WTC11 (cell line): ENCODE data around the gene PCGF5. TPM values are rescaled to one million over a fixed set of nuclear protein-coding genes. Genes with fewer than 3 reads are reported as not detected.

Source experiments
- ATAC-seq: fragments of 200-7000 bp; cut with Tn5 transposase; 2 replicates; pipeline ENCODE4 v1.10.0; 2021; ENCODE audit warnings: mild to moderate bottlenecking, moderate library complexity
- CTCF ChIA-PET: fragments of 300-600 bp; sonication (Branson Sonifier 250); formaldehyde crosslinking; loops from one replicate; lab custom pipeline; 2021; ENCODE audit warnings: antibody characterized with exemption; lab: Charles Lee
- POLR2A ChIA-PET: fragments of 350-600 bp; sonication (Branson Sonifier 250); formaldehyde crosslinking; loops from one replicate; lab custom pipeline; 2021; ENCODE audit warnings: antibody characterized with exemption; lab: Charles Lee
- DNase-seq: peaks from one replicate; pipeline ENCODE4 v3.0.0; 2021; ENCODE audit warnings: low spot score
- H3K27ac Mint-ChIP-seq: 2 replicates; pipeline ENCODE4 v1.8.0; 2021; ENCODE audit warnings: mixed read lengths
- H3K27me3 Mint-ChIP-seq: 2 replicates; pipeline ENCODE4 v1.8.0; 2021; ENCODE audit warnings: low read depth, mild to moderate bottlenecking, moderate library complexity, mixed read lengths
- H3K36me3 Mint-ChIP-seq: 2 replicates; pipeline ENCODE4 v1.8.0; 2021; ENCODE audit warnings: mixed read lengths
- H3K4me1 Mint-ChIP-seq: 2 replicates; pipeline ENCODE4 v1.8.0; 2022; ENCODE audit warnings: mixed read lengths
- H3K4me3 Mint-ChIP-seq: 2 replicates; pipeline ENCODE4 v1.8.0; 2021; ENCODE audit warnings: mild to moderate bottlenecking, moderate library complexity, mixed read lengths
- H3K9me3 Mint-ChIP-seq: 2 replicates; pipeline ENCODE4 v1.8.0; 2021; ENCODE audit warnings: mixed read lengths
- CREB1 ChIP-seq: sonication (generic); formaldehyde crosslinking; IDR thresholded peaks from 2 replicates; pipeline ENCODE4 v1.8.0; 2023; ENCODE audit warnings: mild to moderate bottlenecking, missing genetic modification reagents
- CREM ChIP-seq: sonication (generic); formaldehyde crosslinking; IDR thresholded peaks from 2 replicates; pipeline ENCODE4 v1.8.1; 2022; ENCODE audit warnings: mild to moderate bottlenecking, missing genetic modification reagents, moderate library complexity
- EMX1 ChIP-seq: fragments of 250-450 bp; sonication (Bioruptor Pico); IDR thresholded peaks from 2 replicates; pipeline ENCODE4 v1.8.0; 2021; ENCODE audit warnings: mild to moderate bottlenecking
- ETV6 ChIP-seq: sonication (generic); formaldehyde crosslinking; IDR thresholded peaks from 2 replicates; pipeline ENCODE4 v1.8.1; 2022; ENCODE audit warnings: mild to moderate bottlenecking, missing genetic modification reagents
- FOXK1 ChIP-seq: sonication (generic); formaldehyde crosslinking; IDR thresholded peaks from 2 replicates; pipeline ENCODE4 v1.8.0; 2022; ENCODE audit warnings: mild to moderate bottlenecking, moderate library complexity, missing genetic modification reagents
- HMGA2 ChIP-seq: fragments of 250-450 bp; sonication (Bioruptor Pico); IDR thresholded peaks from 2 replicates; pipeline ENCODE4 v1.4.0; 2021; ENCODE audit warnings: mild to moderate bottlenecking, moderate library complexity
- JAZF1 ChIP-seq: fragments of 250-450 bp; sonication (Bioruptor Pico); IDR thresholded peaks from 2 replicates; pipeline ENCODE4 v1.9.0; 2021; ENCODE audit warnings: moderate library complexity, mild to moderate bottlenecking, inconsistent platforms
- MXD4 ChIP-seq: fragments of 250-450 bp; sonication (Bioruptor Pico); IDR thresholded peaks from 2 replicates; pipeline ENCODE4 v1.8.0; 2021; ENCODE audit warnings: mild to moderate bottlenecking, moderate library complexity, borderline replicate concordance
- SOX15 ChIP-seq: fragments of 250-450 bp; sonication (Bioruptor Pico); IDR thresholded peaks from 2 replicates; pipeline ENCODE4 v1.9.0; 2021; ENCODE audit warnings: mild to moderate bottlenecking
- TCF7 ChIP-seq: sonication (generic); formaldehyde crosslinking; IDR thresholded peaks from 2 replicates; pipeline ENCODE4 v1.8.0; 2022; ENCODE audit warnings: mild to moderate bottlenecking, low read depth, missing genetic modification reagents, moderate library complexity
- ZNF121 ChIP-seq: sonication (generic); formaldehyde crosslinking; IDR thresholded peaks from 2 replicates; pipeline ENCODE4 v1.8.0; 2023; ENCODE audit warnings: missing genetic modification reagents
- ZNF219 ChIP-seq: sonication (generic); formaldehyde crosslinking; IDR thresholded peaks from 2 replicates; pipeline ENCODE4 v1.8.0; 2023; ENCODE audit warnings: missing genetic modification reagents, mild to moderate bottlenecking, borderline replicate concordance
- ZNF263 ChIP-seq: sonication (generic); formaldehyde crosslinking; IDR thresholded peaks from 2 replicates; pipeline ENCODE4 v1.8.1; 2022; ENCODE audit warnings: low read depth, mild to moderate bottlenecking, moderate library complexity, missing genetic modification reagents
- total RNA-seq: library from RNA; stranded (reverse); gene quantifications from 3 replicates; pipeline ENCODE4 v1.2.3, GENCODE V29; 2021
- TF ChIP-seq, protein P1 (sequence below): sonication (generic); formaldehyde crosslinking; IDR thresholded peaks from 2 replicates; pipeline ENCODE4 v1.8.0; 2023; ENCODE audit warnings: missing genetic modification reagents
- TF ChIP-seq, protein P2 (sequence below): fragments of 200-600 bp; IDR thresholded peaks from 2 replicates; pipeline ENCODE4 v1.8.0; 2022; ENCODE audit warnings: antibody characterized with exemption
- TF ChIP-seq, protein P3 (sequence below): sonication (generic); formaldehyde crosslinking; IDR thresholded peaks from 2 replicates; pipeline ENCODE4 v1.8.1; 2023; ENCODE audit warnings: mild to moderate bottlenecking, moderate library complexity, missing genetic modification reagents
- TF ChIP-seq, protein P4 (sequence below): sonication (generic); formaldehyde crosslinking; IDR thresholded peaks from 2 replicates; pipeline ENCODE4 v1.8.0; 2023; ENCODE audit warnings: mild to moderate bottlenecking, missing genetic modification reagents
- TF ChIP-seq, protein P5 (sequence below): fragments of 250-450 bp; sonication (Bioruptor Pico); IDR thresholded peaks from 2 replicates; pipeline ENCODE4 v2.1.2; 2022; ENCODE audit warnings: mild to moderate bottlenecking, moderate library complexity
- TF ChIP-seq, protein P6 (sequence below): sonication (generic); formaldehyde crosslinking; IDR thresholded peaks from 2 replicates; pipeline ENCODE4 v1.8.0; 2022; ENCODE audit warnings: mild to moderate bottlenecking, missing genetic modification reagents

Gene PCGF5
- total RNA-seq, 1 experiment from 2014 or later: 5.2 TPM

DNA sequence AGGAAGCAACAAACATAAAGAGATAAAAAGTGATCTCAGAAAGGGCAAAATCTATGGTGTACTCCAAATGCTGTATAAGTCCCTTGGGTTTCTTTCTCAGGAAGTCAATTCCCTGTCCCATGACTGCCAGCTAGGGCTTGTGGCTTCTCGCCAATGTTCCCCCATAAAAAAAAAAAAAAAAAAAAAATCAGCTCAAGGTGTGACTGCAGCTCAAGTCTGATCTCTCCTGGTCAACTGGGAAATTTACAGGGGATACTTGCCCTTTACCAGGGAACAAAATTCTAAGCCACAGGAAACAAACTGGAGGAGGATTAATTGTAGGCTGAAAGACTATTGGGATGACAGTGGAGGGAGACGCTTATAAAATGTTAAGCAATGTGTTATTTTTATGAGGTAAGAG, 76.0 kb downstream of the PCGF5 start:
- Mint-ChIP-seq H3K4me1 (peaks cover 19% of the 10 kb centered on the region), H3K27me3 (peaks cover 3% of the 10 kb centered on the region), H3K4me3 (no peak overlapping the region), H3K36me3 (no peaks in the 10 kb centered on the region)
- ATAC-seq (peak; percentile 28), DNase-seq (no peak)
- CTCF ChIA-PET: interaction anchor here (0.5 to 3.9 kb wide), 21 partner anchors 8 to 448 kb away, joined by 3 to 62 read pairs (median 4); no protein-coding TSS in a partner anchor
- POLR2A ChIA-PET: interaction anchor here (0.6 kb wide), 1 partner anchor 390 kb away, joined by 4 read pairs; no protein-coding TSS in a partner anchor
- TF ChIP-seq JAZF1 (CRISPR knock-in tag) (no peak), ZNF219 (CRISPR knock-in tag) (no peak), SOX15 (no peak), EMX1 (no peak), MXD4 (CRISPR knock-in tag) (no peak), HMGA2 (CRISPR knock-in tag) (no peak), TCF7 (CRISPR knock-in tag) (no peak)
- TF ChIP-seq, protein P1, sequence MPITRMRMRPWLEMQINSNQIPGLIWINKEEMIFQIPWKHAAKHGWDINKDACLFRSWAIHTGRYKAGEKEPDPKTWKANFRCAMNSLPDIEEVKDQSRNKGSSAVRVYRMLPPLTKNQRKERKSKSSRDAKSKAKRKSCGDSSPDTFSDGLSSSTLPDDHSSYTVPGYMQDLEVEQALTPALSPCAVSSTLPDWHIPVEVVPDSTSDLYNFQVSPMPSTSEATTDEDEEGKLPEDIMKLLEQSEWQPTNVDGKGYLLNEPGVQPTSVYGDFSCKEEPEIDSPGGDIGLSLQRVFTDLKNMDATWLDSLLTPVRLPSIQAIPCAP (CRISPR knock-in tag): no peak
- TF ChIP-seq, protein P2, sequence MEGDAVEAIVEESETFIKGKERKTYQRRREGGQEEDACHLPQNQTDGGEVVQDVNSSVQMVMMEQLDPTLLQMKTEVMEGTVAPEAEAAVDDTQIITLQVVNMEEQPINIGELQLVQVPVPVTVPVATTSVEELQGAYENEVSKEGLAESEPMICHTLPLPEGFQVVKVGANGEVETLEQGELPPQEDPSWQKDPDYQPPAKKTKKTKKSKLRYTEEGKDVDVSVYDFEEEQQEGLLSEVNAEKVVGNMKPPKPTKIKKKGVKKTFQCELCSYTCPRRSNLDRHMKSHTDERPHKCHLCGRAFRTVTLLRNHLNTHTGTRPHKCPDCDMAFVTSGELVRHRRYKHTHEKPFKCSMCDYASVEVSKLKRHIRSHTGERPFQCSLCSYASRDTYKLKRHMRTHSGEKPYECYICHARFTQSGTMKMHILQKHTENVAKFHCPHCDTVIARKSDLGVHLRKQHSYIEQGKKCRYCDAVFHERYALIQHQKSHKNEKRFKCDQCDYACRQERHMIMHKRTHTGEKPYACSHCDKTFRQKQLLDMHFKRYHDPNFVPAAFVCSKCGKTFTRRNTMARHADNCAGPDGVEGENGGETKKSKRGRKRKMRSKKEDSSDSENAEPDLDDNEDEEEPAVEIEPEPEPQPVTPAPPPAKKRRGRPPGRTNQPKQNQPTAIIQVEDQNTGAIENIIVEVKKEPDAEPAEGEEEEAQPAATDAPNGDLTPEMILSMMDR: no peak
- TF ChIP-seq, protein P3, sequence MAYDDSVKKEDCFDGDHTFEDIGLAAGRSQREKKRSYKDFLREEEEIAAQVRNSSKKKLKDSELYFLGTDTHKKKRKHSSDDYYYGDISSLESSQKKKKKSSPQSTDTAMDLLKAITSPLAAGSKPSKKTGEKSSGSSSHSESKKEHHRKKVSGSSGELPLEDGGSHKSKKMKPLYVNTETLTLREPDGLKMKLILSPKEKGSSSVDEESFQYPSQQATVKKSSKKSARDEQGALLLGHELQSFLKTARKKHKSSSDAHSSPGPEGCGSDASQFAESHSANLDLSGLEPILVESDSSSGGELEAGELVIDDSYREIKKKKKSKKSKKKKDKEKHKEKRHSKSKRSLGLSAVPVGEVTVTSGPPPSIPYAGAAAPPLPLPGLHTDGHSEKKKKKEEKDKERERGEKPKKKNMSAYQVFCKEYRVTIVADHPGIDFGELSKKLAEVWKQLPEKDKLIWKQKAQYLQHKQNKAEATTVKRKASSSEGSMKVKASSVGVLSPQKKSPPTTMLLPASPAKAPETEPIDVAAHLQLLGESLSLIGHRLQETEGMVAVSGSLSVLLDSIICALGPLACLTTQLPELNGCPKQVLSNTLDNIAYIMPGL (CRISPR knock-in tag): no peak
- TF ChIP-seq, all 79 proteins: peak for 0
- no peak overlapping the region for H3K27ac Mint-ChIP-seq
- no peaks in the 10 kb centered on the region for H3K9me3 Mint-ChIP-seq

DNA sequence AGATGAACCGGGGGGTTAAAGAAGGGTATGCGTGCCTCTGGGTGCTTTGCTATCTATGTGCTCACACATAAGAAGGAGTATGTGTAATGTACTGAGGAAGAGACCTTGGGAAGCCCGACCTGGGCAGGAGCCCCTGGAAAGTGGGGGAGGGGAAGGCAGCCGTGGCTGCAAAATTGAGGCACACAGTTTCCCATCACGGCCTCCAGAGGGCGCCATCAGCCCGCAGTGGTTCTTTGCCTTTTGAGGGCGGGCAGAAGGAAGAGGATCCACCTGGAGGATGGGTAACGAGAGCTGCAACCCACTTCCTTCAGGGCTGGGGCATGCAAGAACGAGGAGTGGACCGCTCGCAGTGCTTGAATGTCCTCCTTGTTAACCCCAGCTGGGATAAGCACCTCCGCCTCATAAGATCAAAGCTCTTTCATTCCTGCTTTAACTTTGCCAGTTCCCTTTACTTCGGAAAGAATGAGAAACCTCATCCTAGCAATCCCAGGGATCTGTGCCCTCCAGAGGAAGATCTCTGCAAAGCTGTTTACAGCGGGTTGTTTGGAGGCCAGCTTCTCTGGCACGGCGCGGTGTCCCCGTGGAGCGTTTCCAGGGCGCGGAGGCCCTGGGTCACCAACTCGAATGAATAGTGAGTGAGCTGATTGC, 77.9 kb downstream of the PCGF5 start:
- peak overlapping the region; percentile 47; the same call in 1 of the 2 replicates for H3K27ac Mint-ChIP-seq
- CTCF ChIA-PET: interaction anchor here (0.5 to 3.9 kb wide), 78 partner anchors 9 to 1428 kb away, joined by 3 to 62 read pairs (median 4); partner anchors contain the start of genes HECTD2, PCGF5 and PPP1R3C

More for the DNA sequence above, 77.9 kb downstream of the PCGF5 start:
- TF ChIP-seq, protein P4, sequence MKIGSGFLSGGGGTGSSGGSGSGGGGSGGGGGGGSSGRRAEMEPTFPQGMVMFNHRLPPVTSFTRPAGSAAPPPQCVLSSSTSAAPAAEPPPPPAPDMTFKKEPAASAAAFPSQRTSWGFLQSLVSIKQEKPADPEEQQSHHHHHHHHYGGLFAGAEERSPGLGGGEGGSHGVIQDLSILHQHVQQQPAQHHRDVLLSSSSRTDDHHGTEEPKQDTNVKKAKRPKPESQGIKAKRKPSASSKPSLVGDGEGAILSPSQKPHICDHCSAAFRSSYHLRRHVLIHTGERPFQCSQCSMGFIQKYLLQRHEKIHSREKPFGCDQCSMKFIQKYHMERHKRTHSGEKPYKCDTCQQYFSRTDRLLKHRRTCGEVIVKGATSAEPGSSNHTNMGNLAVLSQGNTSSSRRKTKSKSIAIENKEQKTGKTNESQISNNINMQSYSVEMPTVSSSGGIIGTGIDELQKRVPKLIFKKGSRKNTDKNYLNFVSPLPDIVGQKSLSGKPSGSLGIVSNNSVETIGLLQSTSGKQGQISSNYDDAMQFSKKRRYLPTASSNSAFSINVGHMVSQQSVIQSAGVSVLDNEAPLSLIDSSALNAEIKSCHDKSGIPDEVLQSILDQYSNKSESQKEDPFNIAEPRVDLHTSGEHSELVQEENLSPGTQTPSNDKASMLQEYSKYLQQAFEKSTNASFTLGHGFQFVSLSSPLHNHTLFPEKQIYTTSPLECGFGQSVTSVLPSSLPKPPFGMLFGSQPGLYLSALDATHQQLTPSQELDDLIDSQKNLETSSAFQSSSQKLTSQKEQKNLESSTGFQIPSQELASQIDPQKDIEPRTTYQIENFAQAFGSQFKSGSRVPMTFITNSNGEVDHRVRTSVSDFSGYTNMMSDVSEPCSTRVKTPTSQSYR: peak; percentile 90; the same call in 1 of the 2 replicates
- TF ChIP-seq, protein P5, sequence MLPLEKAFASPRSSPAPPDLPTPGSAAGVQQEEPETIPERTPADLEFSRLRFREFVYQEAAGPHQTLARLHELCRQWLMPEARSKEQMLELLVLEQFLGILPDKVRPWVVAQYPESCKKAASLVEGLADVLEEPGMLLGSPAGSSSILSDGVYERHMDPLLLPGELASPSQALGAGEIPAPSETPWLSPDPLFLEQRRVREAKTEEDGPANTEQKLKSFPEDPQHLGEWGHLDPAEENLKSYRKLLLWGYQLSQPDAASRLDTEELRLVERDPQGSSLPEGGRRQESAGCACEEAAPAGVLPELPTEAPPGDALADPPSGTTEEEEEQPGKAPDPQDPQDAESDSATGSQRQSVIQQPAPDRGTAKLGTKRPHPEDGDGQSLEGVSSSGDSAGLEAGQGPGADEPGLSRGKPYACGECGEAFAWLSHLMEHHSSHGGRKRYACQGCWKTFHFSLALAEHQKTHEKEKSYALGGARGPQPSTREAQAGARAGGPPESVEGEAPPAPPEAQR (CRISPR knock-in tag): no peak
- TF ChIP-seq, protein P3 (CRISPR knock-in tag): peak; percentile 59; the same call in 1 of the 2 replicates
- TF ChIP-seq CREM (peak; percentile 39; the same call in 1 of the 2 replicates), ZNF121 (CRISPR knock-in tag) (no peak), CREB1 (CRISPR knock-in tag) (no peak), EMX1 (no peak), ZNF263 (CRISPR knock-in tag) (peak; percentile 29; the same call in 1 of the 2 replicates), FOXK1 (no peak), ETV6 (CRISPR knock-in tag) (peak; percentile 55)
- TF ChIP-seq, protein P6, sequence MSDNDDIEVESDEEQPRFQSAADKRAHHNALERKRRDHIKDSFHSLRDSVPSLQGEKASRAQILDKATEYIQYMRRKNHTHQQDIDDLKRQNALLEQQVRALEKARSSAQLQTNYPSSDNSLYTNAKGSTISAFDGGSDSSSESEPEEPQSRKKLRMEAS: peak; percentile 52
- TF ChIP-seq, protein P2: peak; percentile 86
- Mint-ChIP-seq H3K4me1 (peaks cover 19% of the 10 kb centered on the region), H3K36me3 (no peaks in the 10 kb centered on the region), H3K27me3 (no peaks in the 10 kb centered on the region; the same call in 1 of the 2 replicates), H3K9me3 (no peaks in the 10 kb centered on the region), H3K4me3 (peak overlapping the region; percentile 63)
- POLR2A ChIA-PET: interaction anchor here (0.7 to 1.3 kb wide), 3 partner anchors 10 to 610 kb away, joined by 3 read pairs; no protein-coding TSS in a partner anchor
- DNase-seq (peak; percentile 86), ATAC-seq (peak; percentile 95)
